OCI-LY3 (cell line): ENCODE results near the gene CSTF3.

ENCODE experiments used
- CTCF ChIP-seq: fragments of 200-600, 300-600 bp; sonication (generic); IDR thresholded peaks from 2 replicates; pipeline ENCODE4 v1.5.1; 2014; ENCODE audit warnings: antibody characterized with exemption, low read length, low read depth
- EZH2phosphoT487 ChIP-seq: fragments of 200-600 bp; shearing (Covaris generic); IDR thresholded peaks from 2 replicates; pipeline ENCODE4 v1.6.1; 2018; ENCODE audit warnings: antibody characterized with exemption, mixed run types, low read depth

GRCh38 chr11:33197915-33198727 is 36.8 kb upstream of the CSTF3 start:
- no peak for TF ChIP-seq CTCF
- no peak for TF ChIP-seq EZH2phosphoT487
